ENCODE data around the gene SULT4A1. TPM values are rescaled to one million over a fixed set of nuclear protein-coding genes. Genes with fewer than 3 reads are reported as not detected.
A peak's percentile ranks its signal among the peaks of the same experiment; 100 is the strongest.

SULT4A1 gene
- total RNA-seq, 1 experiment from 2014 or later, result 12.6 TPM

DNA sequence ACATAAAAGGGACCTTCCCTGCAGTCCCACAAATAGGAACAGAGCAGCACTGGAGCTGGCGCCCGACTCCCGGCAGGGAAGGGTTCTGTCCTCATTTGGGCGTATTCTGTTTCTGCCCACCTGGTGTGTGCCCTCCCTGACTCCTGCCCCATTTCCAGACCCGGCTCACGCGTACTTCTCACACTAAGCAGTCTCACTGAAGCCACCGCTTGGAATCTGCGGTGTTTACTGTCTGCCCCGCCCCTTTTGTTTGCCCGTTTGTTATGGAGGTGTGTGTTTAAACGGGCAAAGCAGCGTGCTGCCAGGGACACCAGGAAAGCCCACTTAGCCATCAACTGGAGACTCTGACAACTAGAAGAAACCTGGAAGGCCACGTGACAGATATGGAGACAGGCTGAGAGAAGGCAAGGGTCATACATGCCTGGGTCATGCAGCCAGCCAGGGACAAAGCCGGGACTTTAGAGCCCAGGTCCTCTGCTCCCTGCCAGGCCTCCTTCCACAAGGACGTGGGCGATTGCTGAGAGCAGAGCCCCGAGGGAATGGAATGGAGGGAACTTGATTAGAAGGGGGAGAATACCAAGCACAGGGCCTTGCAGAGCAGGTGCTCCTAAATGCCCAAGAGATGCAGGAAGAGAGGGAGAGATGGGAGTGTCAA, 41.5 kb downstream of the SULT4A1 start:
- CTCF ChIA-PET, result interaction anchor here (1.4 to 6.2 kb wide), 2 partner anchors 47 to 63 kb away, joined by 4 to 48 read pairs; no protein-coding TSS in a partner anchor
- Mint-ChIP-seq H3K4me1 (peaks cover 47% of the 10 kb centered on the region), H3K27ac (no peak overlapping the region), H3K4me3 (no peak overlapping the region), H3K27me3 (ENCODE audit: low read depth) (no peaks in the 10 kb centered on the region), H3K36me3 (peaks cover 4% of the 10 kb centered on the region), H3K9me3 (no peaks in the 10 kb centered on the region)
- TF ChIP-seq, protein P1, sequence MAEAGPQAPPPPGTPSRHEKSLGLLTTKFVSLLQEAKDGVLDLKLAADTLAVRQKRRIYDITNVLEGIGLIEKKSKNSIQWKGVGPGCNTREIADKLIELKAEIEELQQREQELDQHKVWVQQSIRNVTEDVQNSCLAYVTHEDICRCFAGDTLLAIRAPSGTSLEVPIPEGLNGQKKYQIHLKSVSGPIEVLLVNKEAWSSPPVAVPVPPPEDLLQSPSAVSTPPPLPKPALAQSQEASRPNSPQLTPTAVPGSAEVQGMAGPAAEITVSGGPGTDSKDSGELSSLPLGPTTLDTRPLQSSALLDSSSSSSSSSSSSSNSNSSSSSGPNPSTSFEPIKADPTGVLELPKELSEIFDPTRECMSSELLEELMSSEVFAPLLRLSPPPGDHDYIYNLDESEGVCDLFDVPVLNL (CRISPR knock-in tag; IDR thresholded peaks at IDR 0.05; ENCODE audit: borderline replicate concordance, low read depth), result no peak
- DNase-seq (ENCODE audit: low spot score) (no peak), ATAC-seq (no peak)
- POLR2A ChIA-PET, result no interaction called here

DNA sequence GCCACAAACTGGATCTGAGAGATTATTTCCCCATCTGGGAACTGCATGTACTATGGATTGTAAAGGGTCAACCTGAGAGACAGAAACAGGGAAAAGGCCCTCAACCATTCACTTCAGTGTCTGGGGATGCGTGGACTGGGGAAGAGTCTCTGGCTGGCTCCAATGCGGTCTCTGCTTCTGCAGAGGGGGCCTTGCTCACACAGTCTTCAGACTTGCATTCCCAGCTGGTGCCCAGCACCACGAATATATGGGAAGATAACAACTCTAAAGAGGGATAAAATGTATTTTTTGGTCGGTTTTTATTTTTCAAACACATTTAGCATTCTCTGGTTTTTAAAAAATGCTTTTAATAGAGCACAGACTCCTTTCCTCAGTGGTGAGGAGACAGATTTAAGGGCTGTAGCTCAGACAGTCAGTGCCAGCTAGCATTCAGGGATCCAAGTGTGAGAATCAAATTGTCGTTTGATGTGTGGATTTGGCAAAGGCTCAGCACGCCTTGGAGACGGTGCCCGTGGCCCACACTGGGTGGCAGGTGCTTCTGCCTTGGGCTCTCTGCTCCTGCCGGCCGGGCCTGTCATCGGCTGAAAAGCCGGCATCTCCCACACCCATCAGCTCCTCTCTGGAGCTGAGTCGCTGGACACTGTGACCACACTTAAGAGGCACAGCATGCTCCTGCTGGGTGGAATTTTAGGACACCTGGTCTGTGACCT, 42.2 kb downstream of the SULT4A1 start:
- DNase-seq (ENCODE audit: low spot score) (no peak), ATAC-seq (no peak)
- Mint-ChIP-seq H3K36me3 (0 out of 2 replicates have a peak, but pooled peaks cover under 1% of the 10 kb centered on the region), H3K27ac (peak overlapping the region; percentile 3; the same call in 1 of the 2 replicates), H3K27me3 (ENCODE audit: low read depth) (no peaks in the 10 kb centered on the region), H3K4me1 (peaks cover 40% of the 10 kb centered on the region), H3K4me3 (no peak overlapping the region), H3K9me3 (no peaks in the 10 kb centered on the region)
- POLR2A ChIA-PET, result no interaction called here
- CTCF ChIA-PET, result interaction anchor here (1.4 to 6.2 kb wide), 2 partner anchors 48 to 64 kb away, joined by 4 to 48 read pairs; no protein-coding TSS in a partner anchor
- TF ChIP-seq, protein P2, sequence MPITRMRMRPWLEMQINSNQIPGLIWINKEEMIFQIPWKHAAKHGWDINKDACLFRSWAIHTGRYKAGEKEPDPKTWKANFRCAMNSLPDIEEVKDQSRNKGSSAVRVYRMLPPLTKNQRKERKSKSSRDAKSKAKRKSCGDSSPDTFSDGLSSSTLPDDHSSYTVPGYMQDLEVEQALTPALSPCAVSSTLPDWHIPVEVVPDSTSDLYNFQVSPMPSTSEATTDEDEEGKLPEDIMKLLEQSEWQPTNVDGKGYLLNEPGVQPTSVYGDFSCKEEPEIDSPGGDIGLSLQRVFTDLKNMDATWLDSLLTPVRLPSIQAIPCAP (CRISPR knock-in tag; IDR thresholded peaks at IDR 0.05), result no peak
- no peak for TF ChIP-seq FOXJ3 (CRISPR knock-in tag; IDR thresholded peaks at IDR 0.05; ENCODE audit: borderline replicate concordance)

DNA sequence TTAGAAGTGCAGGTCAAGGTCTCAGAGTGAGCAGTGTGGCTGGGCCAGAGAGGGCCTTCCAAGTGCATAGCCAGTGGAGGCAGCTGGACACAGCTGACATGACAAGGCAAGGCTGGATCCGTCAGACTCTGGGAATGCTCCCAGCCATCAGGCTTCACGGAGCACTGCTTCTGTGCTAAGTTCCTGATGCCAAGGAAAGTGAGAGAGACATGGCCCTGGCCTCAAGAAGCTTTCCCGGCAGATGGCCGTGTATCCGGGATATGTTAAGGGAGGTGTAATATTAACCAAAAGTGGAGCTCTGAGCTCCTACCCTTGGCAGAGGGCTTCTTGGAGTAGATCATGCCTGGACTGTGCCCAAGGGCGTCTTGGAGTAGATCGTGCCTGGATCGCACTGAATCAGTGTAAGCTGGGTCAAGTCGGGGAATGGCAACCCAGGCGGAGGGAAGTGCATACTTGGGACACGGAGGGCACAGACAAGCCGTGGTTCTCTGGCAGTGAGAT, 42.8 kb downstream of the SULT4A1 start:
- H3K4me3 Mint-ChIP-seq, result no peak overlapping the region
- H3K27ac Mint-ChIP-seq, result peak overlapping the region; percentile 3; the same call in 1 of the 2 replicates
- DNase-seq (ENCODE audit: low spot score), result no peak
- no peaks in the 10 kb centered on the region for H3K9me3 Mint-ChIP-seq
- ATAC-seq, result no peak
- peaks cover 34% of the 10 kb centered on the region for H3K4me1 Mint-ChIP-seq
- CTCF ChIA-PET, result interaction anchor here (1.4 to 6.2 kb wide), 2 partner anchors 48 to 65 kb away, joined by 4 to 48 read pairs; no protein-coding TSS in a partner anchor
- H3K36me3 Mint-ChIP-seq, result no peaks in the 10 kb centered on the region
- no peaks in the 10 kb centered on the region for H3K27me3 Mint-ChIP-seq (ENCODE audit: low read depth)
- POLR2A ChIA-PET, result no interaction called here
- TF ChIP-seq JAZF1 (CRISPR knock-in tag; IDR thresholded peaks at IDR 0.05) (no peak), TP53 (CRISPR knock-in tag; IDR thresholded peaks at IDR 0.05) (no peak), EMX1 (CRISPR knock-in tag; IDR thresholded peaks at IDR 0.05) (no peak), NFATC4 (CRISPR knock-in tag; IDR thresholded peaks at IDR 0.05) (no peak), ZNF263 (CRISPR knock-in tag; IDR thresholded peaks at IDR 0.05; ENCODE audit: low read depth) (no peak), ZNF396 (CRISPR knock-in tag; IDR thresholded peaks at IDR 0.05; ENCODE audit: borderline replicate concordance) (no peak), MXD4 (CRISPR knock-in tag; IDR thresholded peaks at IDR 0.05; ENCODE audit: borderline replicate concordance) (no peak), SP1 (CRISPR knock-in tag; conservative IDR thresholded peaks at IDR 0.05) (no peak), ZNF121 (CRISPR knock-in tag; IDR thresholded peaks at IDR 0.05) (no peak)
- TF ChIP-seq, protein P2 (CRISPR knock-in tag; IDR thresholded peaks at IDR 0.05), result no peak
- TF ChIP-seq, protein P3, sequence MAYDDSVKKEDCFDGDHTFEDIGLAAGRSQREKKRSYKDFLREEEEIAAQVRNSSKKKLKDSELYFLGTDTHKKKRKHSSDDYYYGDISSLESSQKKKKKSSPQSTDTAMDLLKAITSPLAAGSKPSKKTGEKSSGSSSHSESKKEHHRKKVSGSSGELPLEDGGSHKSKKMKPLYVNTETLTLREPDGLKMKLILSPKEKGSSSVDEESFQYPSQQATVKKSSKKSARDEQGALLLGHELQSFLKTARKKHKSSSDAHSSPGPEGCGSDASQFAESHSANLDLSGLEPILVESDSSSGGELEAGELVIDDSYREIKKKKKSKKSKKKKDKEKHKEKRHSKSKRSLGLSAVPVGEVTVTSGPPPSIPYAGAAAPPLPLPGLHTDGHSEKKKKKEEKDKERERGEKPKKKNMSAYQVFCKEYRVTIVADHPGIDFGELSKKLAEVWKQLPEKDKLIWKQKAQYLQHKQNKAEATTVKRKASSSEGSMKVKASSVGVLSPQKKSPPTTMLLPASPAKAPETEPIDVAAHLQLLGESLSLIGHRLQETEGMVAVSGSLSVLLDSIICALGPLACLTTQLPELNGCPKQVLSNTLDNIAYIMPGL (CRISPR knock-in tag; IDR thresholded peaks at IDR 0.05), result no peak
- TF ChIP-seq, protein P4, sequence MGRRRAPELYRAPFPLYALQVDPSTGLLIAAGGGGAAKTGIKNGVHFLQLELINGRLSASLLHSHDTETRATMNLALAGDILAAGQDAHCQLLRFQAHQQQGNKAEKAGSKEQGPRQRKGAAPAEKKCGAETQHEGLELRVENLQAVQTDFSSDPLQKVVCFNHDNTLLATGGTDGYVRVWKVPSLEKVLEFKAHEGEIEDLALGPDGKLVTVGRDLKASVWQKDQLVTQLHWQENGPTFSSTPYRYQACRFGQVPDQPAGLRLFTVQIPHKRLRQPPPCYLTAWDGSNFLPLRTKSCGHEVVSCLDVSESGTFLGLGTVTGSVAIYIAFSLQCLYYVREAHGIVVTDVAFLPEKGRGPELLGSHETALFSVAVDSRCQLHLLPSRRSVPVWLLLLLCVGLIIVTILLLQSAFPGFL (CRISPR knock-in tag; IDR thresholded peaks at IDR 0.05; ENCODE audit: borderline replicate concordance), result no peak
- TF ChIP-seq, protein P5, sequence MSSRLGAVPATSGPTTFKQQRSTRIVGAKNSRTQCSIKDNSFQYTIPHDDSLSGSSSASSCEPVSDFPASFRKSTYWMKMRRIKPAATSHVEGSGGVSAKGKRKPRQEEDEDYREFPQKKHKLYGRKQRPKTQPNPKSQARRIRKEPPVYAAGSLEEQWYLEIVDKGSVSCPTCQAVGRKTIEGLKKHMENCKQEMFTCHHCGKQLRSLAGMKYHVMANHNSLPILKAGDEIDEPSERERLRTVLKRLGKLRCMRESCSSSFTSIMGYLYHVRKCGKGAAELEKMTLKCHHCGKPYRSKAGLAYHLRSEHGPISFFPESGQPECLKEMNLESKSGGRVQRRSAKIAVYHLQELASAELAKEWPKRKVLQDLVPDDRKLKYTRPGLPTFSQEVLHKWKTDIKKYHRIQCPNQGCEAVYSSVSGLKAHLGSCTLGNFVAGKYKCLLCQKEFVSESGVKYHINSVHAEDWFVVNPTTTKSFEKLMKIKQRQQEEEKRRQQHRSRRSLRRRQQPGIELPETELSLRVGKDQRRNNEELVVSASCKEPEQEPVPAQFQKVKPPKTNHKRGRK (CRISPR knock-in tag; IDR thresholded peaks at IDR 0.05; ENCODE audit: borderline replicate concordance), result no peak
- TF ChIP-seq, protein P6, sequence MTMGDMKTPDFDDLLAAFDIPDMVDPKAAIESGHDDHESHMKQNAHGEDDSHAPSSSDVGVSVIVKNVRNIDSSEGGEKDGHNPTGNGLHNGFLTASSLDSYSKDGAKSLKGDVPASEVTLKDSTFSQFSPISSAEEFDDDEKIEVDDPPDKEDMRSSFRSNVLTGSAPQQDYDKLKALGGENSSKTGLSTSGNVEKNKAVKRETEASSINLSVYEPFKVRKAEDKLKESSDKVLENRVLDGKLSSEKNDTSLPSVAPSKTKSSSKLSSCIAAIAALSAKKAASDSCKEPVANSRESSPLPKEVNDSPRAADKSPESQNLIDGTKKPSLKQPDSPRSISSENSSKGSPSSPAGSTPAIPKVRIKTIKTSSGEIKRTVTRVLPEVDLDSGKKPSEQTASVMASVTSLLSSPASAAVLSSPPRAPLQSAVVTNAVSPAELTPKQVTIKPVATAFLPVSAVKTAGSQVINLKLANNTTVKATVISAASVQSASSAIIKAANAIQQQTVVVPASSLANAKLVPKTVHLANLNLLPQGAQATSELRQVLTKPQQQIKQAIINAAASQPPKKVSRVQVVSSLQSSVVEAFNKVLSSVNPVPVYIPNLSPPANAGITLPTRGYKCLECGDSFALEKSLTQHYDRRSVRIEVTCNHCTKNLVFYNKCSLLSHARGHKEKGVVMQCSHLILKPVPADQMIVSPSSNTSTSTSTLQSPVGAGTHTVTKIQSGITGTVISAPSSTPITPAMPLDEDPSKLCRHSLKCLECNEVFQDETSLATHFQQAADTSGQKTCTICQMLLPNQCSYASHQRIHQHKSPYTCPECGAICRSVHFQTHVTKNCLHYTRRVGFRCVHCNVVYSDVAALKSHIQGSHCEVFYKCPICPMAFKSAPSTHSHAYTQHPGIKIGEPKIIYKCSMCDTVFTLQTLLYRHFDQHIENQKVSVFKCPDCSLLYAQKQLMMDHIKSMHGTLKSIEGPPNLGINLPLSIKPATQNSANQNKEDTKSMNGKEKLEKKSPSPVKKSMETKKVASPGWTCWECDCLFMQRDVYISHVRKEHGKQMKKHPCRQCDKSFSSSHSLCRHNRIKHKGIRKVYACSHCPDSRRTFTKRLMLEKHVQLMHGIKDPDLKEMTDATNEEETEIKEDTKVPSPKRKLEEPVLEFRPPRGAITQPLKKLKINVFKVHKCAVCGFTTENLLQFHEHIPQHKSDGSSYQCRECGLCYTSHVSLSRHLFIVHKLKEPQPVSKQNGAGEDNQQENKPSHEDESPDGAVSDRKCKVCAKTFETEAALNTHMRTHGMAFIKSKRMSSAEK (CRISPR knock-in tag; IDR thresholded peaks at IDR 0.05; ENCODE audit: borderline replicate concordance), result no peak

Data from WTC11 (cell line).